Measurements from ENCODE around the gene FAM209B.
"Not testable (repeated sequence)": the region's sequence is repeated elsewhere in the genome, so short reads cannot be mapped to it uniquely, and the experiment has no call there.

The FAM209B gene

GRCh38 chr20:56554869-56555268, 21.8 kb downstream of the FAM209B start:
- H3F3A ChIP-seq (ENCODE audit: control insufficient read depth, insufficient read depth) = no peaks in the 10 kb centered on the region
- no peak for TF ChIP-seq CTCF (IDR thresholded peaks at IDR 0.05; ENCODE audit: low read depth, low read length, poor library complexity, severe bottlenecking)
- TF ChIP-seq EZH2phosphoT487 (IDR thresholded peaks at IDR 0.05; ENCODE audit: borderline replicate concordance, low read length) = no peak
- no peak overlapping the region for H3K27ac ChIP-seq (ENCODE audit: low read depth, low read length)
- H3K79me2 ChIP-seq (ENCODE audit: control insufficient read depth, low read length) = no peaks in the 10 kb centered on the region
- no peak overlapping the region for H3K4me3 ChIP-seq (ENCODE audit: low read length)
- H3K4me2 ChIP-seq (ENCODE audit: low read length) = peak overlapping the region; percentile 28
- no peaks in the 10 kb centered on the region for H3K27me3 ChIP-seq (ENCODE audit: control insufficient read depth, low read length)
- H4K20me1 ChIP-seq (ENCODE audit: control insufficient read depth, insufficient read depth, low read depth, low read length) = no peaks in the 10 kb centered on the region
- H3K36me3 ChIP-seq (ENCODE audit: control insufficient read depth, low read length) = no peaks in the 10 kb centered on the region
- H3K4me1 ChIP-seq (ENCODE audit: control insufficient read depth, low read length) = peaks cover 16% of the 10 kb centered on the region
- no peaks in the 10 kb centered on the region for H3K9me3 ChIP-seq (ENCODE audit: control insufficient read depth, insufficient read depth, low read length)
- H3K9me2 ChIP-seq (replicated peaks; ENCODE audit: control insufficient read depth, low read length) = no peaks in the 10 kb centered on the region

- H3K4me3 ChIP-seq (ENCODE audit: low read length) = no peak overlapping the region
- H3K4me2 ChIP-seq (ENCODE audit: low read length) = no peak overlapping the region
- no peaks in the 10 kb centered on the region for H3K9me3 ChIP-seq (ENCODE audit: control insufficient read depth, insufficient read depth, low read length)
- no peaks in the 10 kb centered on the region for H3F3A ChIP-seq (ENCODE audit: control insufficient read depth, insufficient read depth)
- H3K4me1 ChIP-seq (ENCODE audit: control insufficient read depth, low read length) = peaks cover 13% of the 10 kb centered on the region
- no peaks in the 10 kb centered on the region for H3K79me2 ChIP-seq (ENCODE audit: control insufficient read depth, low read length)
- no peaks in the 10 kb centered on the region for H3K9me2 ChIP-seq (replicated peaks; ENCODE audit: control insufficient read depth, low read length)
- TF ChIP-seq EZH2phosphoT487 (IDR thresholded peaks at IDR 0.05; ENCODE audit: borderline replicate concordance, low read length) (no peak), CTCF (IDR thresholded peaks at IDR 0.05; ENCODE audit: low read depth, low read length, poor library complexity, severe bottlenecking) (no peak)
- H3K36me3 ChIP-seq (ENCODE audit: control insufficient read depth, low read length) = no peaks in the 10 kb centered on the region
- H4K20me1 ChIP-seq (ENCODE audit: control insufficient read depth, insufficient read depth, low read depth, low read length) = no peaks in the 10 kb centered on the region
- H3K27me3 ChIP-seq (ENCODE audit: control insufficient read depth, low read length) = no peaks in the 10 kb centered on the region
- no peak overlapping the region for H3K27ac ChIP-seq (ENCODE audit: low read depth, low read length)
These were observed 25.9 kb downstream of the FAM209B start for GRCh38 chr20:56558968-56559367.

GRCh38 chr20:56564526-56564925, 31.5 kb downstream of the FAM209B start:
- not testable (repeated sequence) for H3K27ac ChIP-seq (ENCODE audit: low read depth, low read length); H3K9me3 ChIP-seq (ENCODE audit: control insufficient read depth, insufficient read depth, low read length); H3K4me2 ChIP-seq (ENCODE audit: low read length); H3K4me3 ChIP-seq (ENCODE audit: low read length); H3F3A ChIP-seq (ENCODE audit: control insufficient read depth, insufficient read depth); H3K79me2 ChIP-seq (ENCODE audit: control insufficient read depth, low read length); H3K4me1 ChIP-seq (ENCODE audit: control insufficient read depth, low read length); H3K27me3 ChIP-seq (ENCODE audit: control insufficient read depth, low read length); H3K9me2 ChIP-seq (replicated peaks; ENCODE audit: control insufficient read depth, low read length); H4K20me1 ChIP-seq (ENCODE audit: control insufficient read depth, insufficient read depth, low read depth, low read length); H3K36me3 ChIP-seq (ENCODE audit: control insufficient read depth, low read length)

DNA sequence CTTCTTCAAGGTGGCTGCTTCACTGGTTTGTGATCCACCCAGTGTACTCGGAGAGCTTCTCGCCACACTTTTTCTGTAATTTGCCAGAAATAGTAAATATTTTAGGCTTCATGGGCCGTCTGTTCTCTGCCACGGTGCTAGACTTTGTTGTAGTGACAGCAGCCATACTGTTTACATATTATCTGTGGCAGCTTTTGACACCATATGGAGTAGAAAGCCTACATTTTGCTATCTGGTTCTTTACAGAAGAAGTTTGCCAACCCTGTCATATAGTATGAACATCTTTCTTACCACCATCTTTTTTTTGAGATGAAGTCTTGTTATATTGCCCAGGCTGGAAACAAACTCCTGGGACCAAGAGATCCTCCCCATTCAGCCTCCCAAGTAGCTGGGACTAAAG, 32.5 kb downstream of the FAM209B start:
- no peaks in the 10 kb centered on the region for H3K9me2 ChIP-seq (replicated peaks; ENCODE audit: control insufficient read depth, low read length)
- no peak overlapping the region for H3K4me2 ChIP-seq (ENCODE audit: low read length)
- no peaks in the 10 kb centered on the region for H3K27me3 ChIP-seq (ENCODE audit: control insufficient read depth, low read length)
- no peaks in the 10 kb centered on the region for H3K4me1 ChIP-seq (ENCODE audit: control insufficient read depth, low read length)
- no peak overlapping the region for H3K27ac ChIP-seq (ENCODE audit: low read depth, low read length)
- no peaks in the 10 kb centered on the region for H4K20me1 ChIP-seq (ENCODE audit: control insufficient read depth, insufficient read depth, low read depth, low read length)
- H3K9me3 ChIP-seq (ENCODE audit: control insufficient read depth, insufficient read depth, low read length) = no peaks in the 10 kb centered on the region
- H3K4me3 ChIP-seq (ENCODE audit: low read length) = no peak overlapping the region
- TF ChIP-seq EZH2phosphoT487 (IDR thresholded peaks at IDR 0.05; ENCODE audit: borderline replicate concordance, low read length) = no peak
- TF ChIP-seq CTCF (IDR thresholded peaks at IDR 0.05; ENCODE audit: low read depth, low read length, poor library complexity, severe bottlenecking) = no peak
- no peaks in the 10 kb centered on the region for H3F3A ChIP-seq (ENCODE audit: control insufficient read depth, insufficient read depth)
- H3K79me2 ChIP-seq (ENCODE audit: control insufficient read depth, low read length) = no peaks in the 10 kb centered on the region
- H3K36me3 ChIP-seq (ENCODE audit: control insufficient read depth, low read length) = no peaks in the 10 kb centered on the region

All from DOHH2 (cell line).